HEK293 (cell line): ENCODE results near the gene MYO7A.

Experiments
- CTCF ChIA-PET: fragments of 350-600 bp; formaldehyde crosslinking; extraction: SDS; loops from one replicate; lab custom pipeline; 2021; ENCODE audit warnings: antibody characterized with exemption; lab: Yijun Ruan, JAX
- POLR2A ChIA-PET: fragments of 300-600 bp; formaldehyde crosslinking; extraction: SDS; loops from one replicate; lab custom pipeline; 2020; ENCODE audit warnings: antibody characterized with exemption, inconsistent platforms; lab: Yijun Ruan, JAX
- H3K27ac ChIP-seq: fragments of 200-500 bp; sonication (Bioruptor generic); 2 replicates; pipeline ENCODE4 v1.5.1; 2014; ENCODE audit warnings: low read depth, low read length, control low read depth, inconsistent platforms; ENCODE audit errors: extremely low read depth
- H3K36me3 ChIP-seq, 2 experiments: fragments of 200-500 bp in 1 of 2; sonication (Bioruptor generic) in 1 of 2; 1 replicate in 1 of 2; 2 replicates in 1 of 2; pipeline ENCODE4 v1.5.1; 2014 to 2017; ENCODE audit warnings: inconsistent platforms in 2 of 2, low read length in 2 of 2; ENCODE audit not compliant: control insufficient read depth in 2 of 2, insufficient read depth in 1 of 2
- H3K4me1 ChIP-seq: fragments of 200-500 bp; sonication (Bioruptor generic); 2 replicates; pipeline ENCODE4 v1.5.1; 2014; ENCODE audit warnings: mild to moderate bottlenecking, low read length, inconsistent platforms; ENCODE audit not compliant: control insufficient read depth, insufficient read depth
- H3K4me3 ChIP-seq: 2 replicates; pipeline ENCODE4 v1.5.1; 2011; ENCODE audit warnings: low read depth, mild to moderate bottlenecking, control low read depth, low read length, moderate library complexity
- H3K9me3 ChIP-seq: fragments of 200-500 bp; sonication (Bioruptor generic); 2 replicates; pipeline ENCODE4 v1.5.1; 2014; ENCODE audit warnings: low read depth, low read length, inconsistent platforms; ENCODE audit not compliant: control insufficient read depth, insufficient read depth
- AEBP2 ChIP-seq: fragments of 450-650 bp; formaldehyde crosslinking; IDR thresholded peaks from 2 replicates; pipeline ENCODE4 v1.5.1; 2016; ENCODE audit warnings: missing biosample characterization, missing genetic modification characterization, borderline replicate concordance
- BCL11B ChIP-seq: fragments of 450-650 bp; formaldehyde crosslinking; IDR thresholded peaks from 2 replicates; pipeline ENCODE4 v1.5.1; 2016; ENCODE audit warnings: low read depth, missing biosample characterization, missing genetic modification characterization
- EGR2 ChIP-seq: fragments of 450-650 bp; formaldehyde crosslinking; IDR thresholded peaks from 2 replicates; pipeline ENCODE4 v1.5.1; 2016; ENCODE audit warnings: low read depth, missing biosample characterization, missing genetic modification characterization
- HOXA7 ChIP-seq: sonication (generic); formaldehyde crosslinking; IDR thresholded peaks from 2 replicates; pipeline ENCODE4 v1.8.1; 2022; ENCODE audit warnings: missing genetic modification reagents, borderline replicate concordance
- OSR2 ChIP-seq: fragments of 450-650 bp; formaldehyde crosslinking; IDR thresholded peaks from 2 replicates; pipeline ENCODE4 v1.5.1; 2016; ENCODE audit warnings: missing biosample characterization, missing genetic modification characterization
- PATZ1 ChIP-seq: fragments of 450-650 bp; formaldehyde crosslinking; IDR thresholded peaks from 2 replicates; pipeline ENCODE4 v1.5.1; 2016; ENCODE audit warnings: missing biosample characterization, missing genetic modification characterization
- SCRT2 ChIP-seq: fragments of 450-650 bp; formaldehyde crosslinking; IDR thresholded peaks from 2 replicates; pipeline ENCODE4 v1.5.1; 2016; ENCODE audit warnings: missing biosample characterization, missing genetic modification characterization
- ZBTB20 ChIP-seq: fragments of 450-650 bp; formaldehyde crosslinking; IDR thresholded peaks from 2 replicates; pipeline ENCODE4 v1.5.1; 2016; ENCODE audit warnings: missing biosample characterization, missing genetic modification characterization
- ZBTB49 ChIP-seq: fragments of 450-650 bp; formaldehyde crosslinking; IDR thresholded peaks from 2 replicates; pipeline ENCODE4 v1.5.1; 2016; ENCODE audit warnings: missing biosample characterization, missing genetic modification characterization, low read depth
- ZBTB6 ChIP-seq: fragments of 450-650 bp; formaldehyde crosslinking; IDR thresholded peaks from 2 replicates; pipeline ENCODE4 v1.5.1; 2017; ENCODE audit warnings: missing biosample characterization, missing genetic modification characterization
- ZNF140 ChIP-seq: fragments of 450-650 bp; formaldehyde crosslinking; IDR thresholded peaks from 2 replicates; pipeline ENCODE4 v1.5.1; 2016; ENCODE audit warnings: missing biosample characterization, missing genetic modification characterization
- ZNF157 ChIP-seq: fragments of 450-650 bp; formaldehyde crosslinking; IDR thresholded peaks from 2 replicates; pipeline ENCODE4 v1.5.1; 2016; ENCODE audit warnings: missing biosample characterization, missing genetic modification characterization
- ZNF16 ChIP-seq: fragments of 450-650 bp; formaldehyde crosslinking; IDR thresholded peaks from 2 replicates; pipeline ENCODE4 v1.5.1; 2016; ENCODE audit warnings: low read depth, missing biosample characterization, missing genetic modification characterization
- ZNF23 ChIP-seq: fragments of 450-650 bp; formaldehyde crosslinking; IDR thresholded peaks from 2 replicates; pipeline ENCODE4 v1.5.1; 2016; ENCODE audit warnings: missing biosample characterization, missing genetic modification characterization, borderline replicate concordance
- ZNF266 ChIP-seq: fragments of 450-650 bp; formaldehyde crosslinking; IDR thresholded peaks from 2 replicates; pipeline ENCODE4 v1.5.1; 2016; ENCODE audit warnings: missing biosample characterization, missing genetic modification characterization, low read depth
- ZNF518A ChIP-seq: fragments of 450-650 bp; formaldehyde crosslinking; conservative IDR thresholded peaks from 2 replicates; pipeline ENCODE4 v1.5.1; 2016; ENCODE audit warnings: low read depth, missing biosample characterization, missing genetic modification characterization
- ZNF529 ChIP-seq: fragments of 450-650 bp; formaldehyde crosslinking; IDR thresholded peaks from 2 replicates; pipeline ENCODE4 v1.5.1; 2017; ENCODE audit warnings: missing genetic modification characterization, missing biosample characterization; ENCODE audit not compliant: insufficient replicate concordance
- ZNF624 ChIP-seq: fragments of 450-650 bp; formaldehyde crosslinking; IDR thresholded peaks from 2 replicates; pipeline ENCODE4 v1.5.1; 2017; ENCODE audit warnings: missing biosample characterization, missing genetic modification characterization
- ZNF658 ChIP-seq: fragments of 450-650 bp; formaldehyde crosslinking; IDR thresholded peaks from 2 replicates; pipeline ENCODE4; 2016; ENCODE audit warnings: missing biosample characterization, missing genetic modification characterization
- ZXDB ChIP-seq: fragments of 450-650 bp; formaldehyde crosslinking; IDR thresholded peaks from 2 replicates; pipeline ENCODE4 v1.5.1; 2016; ENCODE audit warnings: missing biosample characterization, missing genetic modification characterization

The MYO7A gene

GRCh38 chr11:77086521-77087472 lies 41.2 kb upstream of the MYO7A start (continued):
- TF ChIP-seq ZNF266 (no peak), PATZ1 (no peak), HOXA7 (no peak), ZBTB6 (tag by site-specific recombination) (no peak), ZXDB (tag by site-specific recombination) (no peak), ZNF16 (tag by site-specific recombination) (no peak)

- Histone ChIP-seq H3K27ac (no peak overlapping the region), H3K4me1 (no peaks in the 10 kb centered on the region), H3K4me3 (no peak overlapping the region), H3K36me3 (no peaks in the 10 kb centered on the region), H3K9me3 (no peaks in the 10 kb centered on the region)
- POLR2A ChIA-PET, result no interaction called here
- CTCF ChIA-PET, result interaction anchor here (0.7 to 0.9 kb wide), 2 partner anchors 10 to 236 kb away, joined by 3 to 4 read pairs; no protein-coding TSS in a partner anchor
- TF ChIP-seq ZBTB20 (tag by site-specific recombination), result no peak
- no peak for TF ChIP-seq ZBTB49 (tag by site-specific recombination)
- no peak for TF ChIP-seq ZNF140
- TF ChIP-seq ZNF529 (tag by site-specific recombination), result no peak
- no peak for TF ChIP-seq ZNF624 (tag by site-specific recombination)
- TF ChIP-seq OSR2, result no peak
- no peak for TF ChIP-seq ZNF518A (tag by site-specific recombination)
- TF ChIP-seq SCRT2 (tag by site-specific recombination), result no peak
- no peak for TF ChIP-seq ZNF23 (tag by site-specific recombination)
- no peak for TF ChIP-seq ZNF658
- TF ChIP-seq BCL11B (tag by site-specific recombination), result no peak
- no peak for TF ChIP-seq ZNF157 (tag by site-specific recombination)
- TF ChIP-seq EGR2, result no peak
- no peak for TF ChIP-seq AEBP2 (tag by site-specific recombination)
- TF ChIP-seq ZBTB6 (tag by site-specific recombination), result no peak
These were observed 40.3 kb upstream of the MYO7A start for GRCh38 chr11:77087723-77088225.
